Measurements from ENCODE around the gene GPX8. TPM values are rescaled to one million over a fixed set of nuclear protein-coding genes. Genes with fewer than 3 reads are reported as not detected.

GPX8 gene
- total RNA-seq, 1 experiment from 2014 or later: 18.3 TPM

GRCh38 chr5:55134053-55134722 is 25.8 kb upstream of the GPX8 start:
- POLR2A ChIA-PET (ENCODE audit: unreplicated experiment): no interaction called here
- Histone ChIP-seq H2AFZ (ENCODE audit: low read length) (no peak overlapping the region), H3K9me3 (ENCODE audit: low read length) (no peaks in the 10 kb centered on the region), H3K4me2 (ENCODE audit: low read length) (no peak overlapping the region), H3K27me3 (ENCODE audit: low read length) (no peaks in the 10 kb centered on the region), H3F3A (ENCODE audit: low read length, unreplicated experiment) (no peaks in the 10 kb centered on the region), H3K27ac (ENCODE audit: low read length) (no peak overlapping the region), H3K9ac (ENCODE audit: low read length) (no peak overlapping the region), H3K36me3 (ENCODE audit: low read depth, low read length) (no peaks in the 10 kb centered on the region), H3K9me2 (replicated peaks; ENCODE audit: low read length) (no peaks in the 10 kb centered on the region), H3K4me1 (ENCODE audit: insufficient read depth, low read length) (no peaks in the 10 kb centered on the region), H3K4me3 (ENCODE audit: low read length) (no peak overlapping the region), H3K79me2 (ENCODE audit: low read length) (no peaks in the 10 kb centered on the region), H4K20me1 (ENCODE audit: low read length) (no peaks in the 10 kb centered on the region)
- no peak for ATAC-seq
- TF ChIP-seq EZH2phosphoT487 (IDR thresholded peaks at IDR 0.05; ENCODE audit: borderline replicate concordance, low read length): no peak
- TF ChIP-seq EZH2 (IDR thresholded peaks at IDR 0.05; ENCODE audit: low read length, unreplicated experiment): no peak
- TF ChIP-seq CTCF (conservative IDR thresholded peaks at IDR 0.05; ENCODE audit: low read depth, low read length): no peak
- no peak for DNase-seq
- BruUV-seq (replicated peaks): no TSS peak
- CTCF ChIA-PET: no interaction called here
- intact Hi-C loops (cut with micrococcal nuclease): no loop called here

- Histone ChIP-seq H3K9me2 (replicated peaks; ENCODE audit: low read length) (no peaks in the 10 kb centered on the region), H3K9me3 (ENCODE audit: low read length) (no peaks in the 10 kb centered on the region), H3K79me2 (ENCODE audit: low read length) (no peaks in the 10 kb centered on the region), H3F3A (ENCODE audit: low read length, unreplicated experiment) (no peaks in the 10 kb centered on the region), H3K9ac (ENCODE audit: low read length) (no peak overlapping the region), H3K27me3 (ENCODE audit: low read length) (no peaks in the 10 kb centered on the region), H3K27ac (ENCODE audit: low read length) (no peak overlapping the region), H2AFZ (ENCODE audit: low read length) (no peak overlapping the region), H4K20me1 (ENCODE audit: low read length) (no peaks in the 10 kb centered on the region), H3K4me1 (ENCODE audit: insufficient read depth, low read length) (no peaks in the 10 kb centered on the region), H3K4me3 (ENCODE audit: low read length) (no peak overlapping the region), H3K4me2 (ENCODE audit: low read length) (no peak overlapping the region), H3K36me3 (ENCODE audit: low read depth, low read length) (no peaks in the 10 kb centered on the region)
- intact Hi-C loops (cut with micrococcal nuclease): no loop called here
- no peak for DNase-seq
- ChIA-PET POLR2A (ENCODE audit: unreplicated experiment) (no interaction called here), CTCF (no interaction called here)
- no TSS peak for BruUV-seq (replicated peaks)
- TF ChIP-seq CTCF (conservative IDR thresholded peaks at IDR 0.05; ENCODE audit: low read depth, low read length) (no peak), EZH2 (IDR thresholded peaks at IDR 0.05; ENCODE audit: low read length, unreplicated experiment) (no peak), EZH2phosphoT487 (IDR thresholded peaks at IDR 0.05; ENCODE audit: borderline replicate concordance, low read length) (no peak)
- no peak for ATAC-seq
Measured at GRCh38 chr5:55136521-55136920, 23.4 kb upstream of the GPX8 start.

GRCh38 chr5:55140908-55141665 is 18.9 kb upstream of the GPX8 start:
- H2AFZ ChIP-seq (ENCODE audit: low read length): no peak overlapping the region
- H3K36me3 ChIP-seq (ENCODE audit: low read depth, low read length): no peaks in the 10 kb centered on the region
- no peaks in the 10 kb centered on the region for H3K79me2 ChIP-seq (ENCODE audit: low read length)
- H3K9ac ChIP-seq (ENCODE audit: low read length): no peak overlapping the region
- H3K9me3 ChIP-seq (ENCODE audit: low read length): no peaks in the 10 kb centered on the region
- H3K27me3 ChIP-seq (ENCODE audit: low read length): no peaks in the 10 kb centered on the region
- H4K20me1 ChIP-seq (ENCODE audit: low read length): no peaks in the 10 kb centered on the region
- H3K27ac ChIP-seq (ENCODE audit: low read length): no peak overlapping the region
- H3K4me2 ChIP-seq (ENCODE audit: low read length): no peak overlapping the region
- ATAC-seq (no peak), DNase-seq (no peak)
- TF ChIP-seq CTCF (conservative IDR thresholded peaks at IDR 0.05; ENCODE audit: low read depth, low read length): no peak
- TF ChIP-seq EZH2 (IDR thresholded peaks at IDR 0.05; ENCODE audit: low read length, unreplicated experiment): no peak
- no peak for TF ChIP-seq EZH2phosphoT487 (IDR thresholded peaks at IDR 0.05; ENCODE audit: borderline replicate concordance, low read length)
- H3K4me1 ChIP-seq (ENCODE audit: insufficient read depth, low read length): no peaks in the 10 kb centered on the region
- intact Hi-C loops (cut with micrococcal nuclease): no loop called here
- POLR2A ChIA-PET (ENCODE audit: unreplicated experiment): no interaction called here
- CTCF ChIA-PET: interaction anchor here (0.6 kb wide), 1 partner anchor 67 kb away, joined by 3 read pairs; no protein-coding TSS in a partner anchor
- H3K4me3 ChIP-seq (ENCODE audit: low read length): no peak overlapping the region
- no peaks in the 10 kb centered on the region for H3K9me2 ChIP-seq (replicated peaks; ENCODE audit: low read length)
- no peaks in the 10 kb centered on the region for H3F3A ChIP-seq (ENCODE audit: low read length, unreplicated experiment)
- no TSS peak for BruUV-seq (replicated peaks)
